ENCODE data around the gene CLEC18B. TPM values are rescaled to one million over a fixed set of nuclear protein-coding genes. Genes with fewer than 3 reads are reported as not detected.
"Not testable (repeated sequence)": the region's sequence is repeated elsewhere in the genome, so short reads cannot be mapped to it uniquely, and the experiment has no call there.

Gene CLEC18B
- not detected for polyA plus RNA-seq (2012; ENCODE audit: insufficient read depth, insufficient read length)

DNA sequence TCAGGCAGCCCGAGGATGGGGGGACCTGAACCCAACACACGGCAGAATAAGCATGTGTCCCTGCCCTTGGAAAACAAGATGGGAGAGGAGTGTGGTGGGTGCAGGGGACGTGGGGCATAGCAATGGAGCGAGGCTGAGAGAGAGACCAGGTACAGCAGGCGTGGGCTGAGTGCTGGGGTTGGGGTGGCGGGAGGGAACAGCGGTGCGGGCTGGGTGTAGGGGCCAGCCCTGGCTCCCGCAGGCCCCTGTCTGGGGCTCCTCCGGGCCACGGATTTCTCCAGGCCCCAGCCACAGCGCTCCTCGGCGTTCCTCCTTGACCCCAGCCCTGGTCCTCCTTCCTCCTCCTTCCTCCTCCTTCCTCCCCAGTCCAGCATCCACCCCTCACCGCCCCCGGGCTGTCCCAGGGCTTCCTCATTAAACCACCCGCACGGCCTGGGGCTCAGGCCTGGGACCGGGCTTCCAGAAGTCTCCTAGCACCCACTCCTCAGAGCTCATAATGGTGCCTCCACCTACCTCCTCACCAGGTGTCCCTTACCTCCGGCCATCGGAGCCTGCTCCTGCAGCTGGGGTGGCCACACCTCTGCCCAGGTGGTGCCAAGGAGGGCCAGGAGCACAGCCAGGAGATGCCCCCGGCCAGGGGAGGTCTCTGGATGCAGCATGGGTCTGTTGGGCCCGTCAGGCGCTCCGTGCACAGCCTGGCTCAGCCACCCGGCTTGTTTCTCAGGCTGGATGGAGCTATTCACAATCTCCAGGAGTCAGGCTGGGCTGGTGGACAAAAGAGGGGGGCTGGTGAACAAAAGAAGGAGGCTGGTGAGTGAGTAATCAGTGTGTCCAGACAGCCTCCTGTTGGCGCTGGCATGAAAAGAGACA lies at the start of gene CLEC18B:
Gene CLEC18B, minus strand, starts transcription at position 867 of the 870 bp plus-strand sequence. Its CDS starts 208 bp downstream, at position 659.
- not testable (repeated sequence) for DNase-seq (ENCODE audit: low read depth, low spot score); H3K4me3 ChIP-seq (ENCODE audit: low read length)

DNA sequence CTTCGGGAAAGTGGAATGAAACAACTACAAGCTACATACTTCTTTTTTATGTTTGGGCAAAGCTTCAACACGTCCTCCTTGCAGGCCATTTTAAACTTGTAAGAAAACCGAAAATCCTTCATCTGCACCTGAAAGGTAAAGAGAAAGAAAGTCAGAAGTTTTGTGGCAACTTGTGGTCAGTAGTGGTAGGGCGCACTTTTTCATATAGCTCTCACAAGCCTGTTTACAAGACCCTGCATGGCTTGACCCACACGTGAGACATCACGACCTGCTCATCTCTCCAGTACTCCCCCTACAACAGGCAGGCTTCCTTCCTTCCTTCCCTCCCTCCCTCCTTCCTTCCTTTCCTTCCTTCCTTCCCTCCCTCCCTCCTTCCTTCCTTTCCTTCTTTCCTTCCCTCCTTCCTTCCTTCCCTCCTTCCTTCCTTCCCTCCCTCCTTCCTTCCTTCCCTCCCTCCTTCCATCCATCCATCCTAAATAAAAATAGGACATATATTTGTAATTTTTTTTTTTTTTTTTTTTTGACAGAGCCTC lies 48.7 kb upstream of the CLEC18B start:
- no peak overlapping the region for H3K4me3 ChIP-seq (ENCODE audit: low read length)
- DNase-seq (ENCODE audit: low read depth, low spot score) = no peak

DNA sequence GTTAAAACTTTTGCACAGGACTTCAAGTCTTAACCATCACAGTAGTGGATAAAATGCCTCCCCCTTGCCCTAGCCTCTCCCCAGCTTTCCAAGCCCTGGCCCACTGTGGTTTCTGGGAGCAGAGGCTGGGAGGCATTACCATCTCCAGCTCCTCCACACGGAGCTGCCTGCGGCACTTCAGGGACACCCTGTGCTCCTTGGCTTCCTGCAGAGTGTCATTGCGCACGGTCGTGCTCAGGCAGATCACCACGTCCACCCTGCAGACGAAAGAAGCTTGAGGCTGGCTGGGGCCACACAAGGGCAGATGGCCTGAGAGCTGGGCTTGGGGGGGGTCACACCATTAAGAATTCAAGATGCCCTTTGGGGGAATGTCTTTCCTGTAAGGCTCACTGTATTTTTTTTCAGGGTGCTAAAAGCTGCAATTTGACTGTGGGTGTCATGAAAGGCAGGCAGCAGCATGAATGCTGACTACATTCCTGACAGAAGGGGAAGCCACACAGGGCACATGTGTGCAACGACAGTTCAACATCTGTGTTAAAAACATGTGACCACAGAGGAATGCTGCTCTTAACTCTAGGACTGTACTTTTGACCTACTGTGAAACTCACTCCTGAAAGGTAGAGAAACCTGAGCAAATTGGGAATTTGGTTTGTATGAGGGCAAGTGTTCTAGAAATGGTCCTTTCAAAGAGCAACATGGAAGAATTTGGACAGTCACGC lies 47.7 kb upstream of the CLEC18B start:
- no peak for DNase-seq (ENCODE audit: low read depth, low spot score)

DNA sequence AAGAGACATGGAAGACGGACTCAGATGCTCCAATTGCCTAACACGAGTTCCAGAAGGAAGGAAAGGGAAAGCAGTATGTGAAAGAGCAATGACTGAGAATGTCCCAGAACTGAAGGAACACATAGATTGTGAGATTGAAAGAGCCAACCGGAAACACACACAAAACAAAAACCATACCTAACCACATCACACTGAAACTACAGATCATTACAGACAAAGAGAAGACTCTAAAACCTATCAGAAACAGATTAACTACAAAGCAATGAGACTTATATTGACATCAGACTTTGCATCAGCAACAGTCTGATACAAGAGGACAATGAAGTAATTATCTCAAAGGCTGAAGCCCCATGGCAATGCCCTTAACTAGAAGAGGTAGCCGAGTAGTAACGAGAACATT lies 45.6 kb upstream of the CLEC18B start:
- DNase-seq (ENCODE audit: low read depth, low spot score) = peak; percentile 60
- H3K4me3 ChIP-seq (ENCODE audit: low read length) = no peak overlapping the region

More for the DNA sequence above, 47.7 kb upstream of the CLEC18B start:
- H3K4me3 ChIP-seq (ENCODE audit: low read length) = no peak overlapping the region

DNA sequence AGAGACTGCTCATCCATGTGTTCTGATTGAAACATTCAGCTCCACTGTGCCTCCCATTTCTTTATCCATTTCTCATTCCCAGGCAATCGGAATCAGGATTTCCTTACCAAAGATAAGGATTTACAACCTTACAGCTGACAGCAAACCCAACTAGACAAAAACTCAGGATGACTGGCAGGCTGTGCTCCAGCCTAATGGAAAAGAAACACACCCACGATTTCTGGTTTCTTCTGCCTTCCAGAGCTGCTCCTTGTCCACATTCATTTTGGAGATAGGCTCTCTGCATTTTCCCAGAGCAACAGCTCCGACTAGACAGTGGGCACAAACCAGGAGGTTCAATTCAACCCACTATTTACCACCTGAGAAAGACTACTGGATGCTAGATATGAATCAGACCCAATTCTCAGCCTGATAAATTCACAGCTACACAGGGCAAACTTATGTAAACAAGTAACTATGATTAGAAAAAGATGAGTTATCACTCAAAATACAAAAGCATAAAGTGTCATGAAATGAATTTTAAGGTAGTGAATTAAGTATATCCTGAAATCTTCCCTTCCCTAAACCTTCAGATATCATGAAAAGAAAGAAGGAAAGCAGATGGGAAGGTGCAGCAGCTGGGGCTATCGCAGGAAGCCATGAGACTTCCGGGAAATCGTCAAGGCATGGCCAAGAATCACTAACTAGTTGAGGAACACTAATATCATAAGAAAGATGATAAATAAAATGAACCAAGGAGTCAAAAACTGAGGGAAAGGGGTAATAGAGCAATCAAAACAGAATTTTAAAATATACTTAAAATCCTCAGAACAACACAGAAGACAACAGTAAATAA lies 44.8 kb upstream of the CLEC18B start:
- H3K4me3 ChIP-seq (ENCODE audit: low read length) = no peak overlapping the region
- DNase-seq (ENCODE audit: low read depth, low spot score) = no peak

DNA sequence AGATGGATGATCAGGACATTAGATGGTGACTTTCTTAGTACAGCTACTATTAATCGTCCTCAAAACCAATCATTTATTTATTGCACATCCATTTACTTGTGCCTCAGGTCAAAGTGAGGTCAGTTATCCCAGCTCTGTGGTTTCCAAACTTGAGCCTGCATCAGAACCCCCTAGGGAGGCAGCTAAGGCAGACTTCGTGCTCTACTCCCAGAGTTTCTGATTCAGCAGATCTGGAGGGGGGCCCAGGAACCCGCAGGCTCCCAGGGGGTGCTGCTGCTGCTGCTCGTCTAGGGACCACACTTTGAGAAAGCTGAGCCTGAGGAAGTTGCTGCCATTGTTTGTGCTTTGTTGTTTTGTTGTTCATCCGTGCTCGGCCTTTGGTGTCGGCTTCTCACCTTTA lies 44.0 kb upstream of the CLEC18B start:
- DNase-seq (ENCODE audit: low read depth, low spot score) = no peak
- H3K4me3 ChIP-seq (ENCODE audit: low read length) = no peak overlapping the region

DNA sequence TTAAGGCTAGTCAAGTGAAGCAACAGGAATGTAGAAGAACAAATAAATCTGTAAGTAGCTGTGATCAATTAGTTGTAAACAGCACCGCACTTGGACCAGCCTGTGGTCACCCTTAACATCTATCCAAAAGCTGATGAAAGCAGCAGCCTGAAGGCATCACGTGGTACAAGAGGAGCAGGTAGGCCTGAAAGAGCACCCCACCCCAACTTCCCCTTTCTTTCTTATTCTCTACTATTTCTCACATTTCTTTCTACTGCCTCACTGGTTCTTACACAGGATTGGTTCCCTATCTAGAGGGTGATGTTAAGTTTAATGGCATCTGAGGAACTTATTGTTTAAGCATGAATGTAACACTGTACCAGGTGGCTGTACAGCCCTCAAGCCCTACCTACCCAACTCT lies 42.6 kb upstream of the CLEC18B start:
- H3K4me3 ChIP-seq (ENCODE audit: low read length) = no peak overlapping the region
- DNase-seq (ENCODE audit: low read depth, low spot score) = no peak

DNA sequence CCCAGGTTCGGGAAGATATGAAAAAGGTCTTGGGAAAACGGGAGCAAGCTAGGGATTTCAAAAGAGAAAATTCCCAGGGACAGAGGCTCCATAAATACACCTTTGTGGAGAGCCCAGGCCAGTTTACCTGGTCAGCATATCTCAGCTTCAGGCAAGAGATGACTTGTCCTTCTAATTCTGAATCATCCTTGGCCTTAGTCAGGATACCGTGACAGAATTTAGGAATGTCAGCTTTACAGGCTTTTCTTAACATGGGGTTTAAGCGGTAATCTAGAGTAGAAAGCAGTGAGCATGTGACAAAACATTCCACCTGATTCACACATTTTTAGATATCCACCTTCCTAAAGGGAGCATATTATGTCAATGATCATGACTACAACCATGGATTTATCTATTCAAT lies 41.1 kb upstream of the CLEC18B start:
- no peak overlapping the region for H3K4me3 ChIP-seq (ENCODE audit: low read length)
- DNase-seq (ENCODE audit: low read depth, low spot score) = no peak

DNA sequence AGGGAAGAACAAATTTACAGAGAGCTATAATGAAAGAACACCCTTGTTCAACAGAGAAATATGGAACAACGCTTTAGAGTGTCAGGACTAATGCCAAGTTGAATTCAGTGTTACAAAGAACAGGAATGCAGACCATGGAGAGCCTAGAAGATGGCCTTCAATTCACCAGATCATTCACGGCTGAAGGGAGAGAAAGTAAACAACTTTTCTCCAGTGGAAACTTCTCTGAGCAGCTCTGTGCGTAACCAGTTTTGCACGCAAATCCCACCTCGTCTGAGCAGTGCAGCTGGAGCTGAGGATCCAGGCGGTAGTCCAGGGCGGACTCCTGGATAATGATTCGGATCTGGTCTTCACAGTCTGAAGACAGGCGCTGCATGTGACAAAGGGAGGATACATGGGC lies 40.5 kb upstream of the CLEC18B start:
- no peak for DNase-seq (ENCODE audit: low read depth, low spot score)
- no peak overlapping the region for H3K4me3 ChIP-seq (ENCODE audit: low read length)

DNA sequence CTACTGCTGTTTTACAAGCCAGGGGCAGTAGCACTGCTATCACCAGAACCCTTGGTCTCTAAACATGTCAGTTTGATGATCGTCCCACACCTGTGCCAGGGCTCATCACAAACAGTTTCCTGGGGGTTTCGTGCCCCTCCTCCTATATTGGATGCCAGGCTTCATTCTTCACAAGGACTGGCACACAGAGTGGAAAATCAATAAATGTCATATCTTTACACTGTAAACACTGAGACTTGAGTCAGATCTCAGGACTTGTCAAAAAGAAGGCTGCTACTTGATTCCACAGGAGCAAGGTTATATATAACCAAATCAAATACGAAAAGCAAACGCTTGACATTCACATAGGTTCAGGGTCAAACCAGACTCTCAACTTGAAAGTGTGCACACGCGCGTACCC lies 39.3 kb upstream of the CLEC18B start:
- H3K4me3 ChIP-seq (ENCODE audit: low read length) = no peak overlapping the region
- no peak for DNase-seq (ENCODE audit: low read depth, low spot score)

DNA sequence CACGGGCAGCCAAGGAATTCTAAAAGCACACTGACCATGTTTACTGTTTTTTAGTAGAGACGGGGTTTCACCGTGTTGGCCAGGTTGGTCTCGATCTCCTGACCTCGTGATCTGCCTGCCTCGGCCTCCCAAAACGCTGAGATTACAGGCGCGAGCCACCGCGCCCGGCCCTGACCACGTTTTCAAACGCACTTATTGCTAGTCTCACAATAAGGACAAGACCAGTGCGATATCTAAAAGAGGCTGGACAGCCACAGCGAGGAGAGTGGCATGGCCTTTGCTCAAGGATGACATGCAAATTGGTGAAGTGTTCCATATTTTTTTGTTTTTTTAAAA lies 35.0 kb upstream of the CLEC18B start:
- DNase-seq (ENCODE audit: low read depth, low spot score) = no peak
- H3K4me3 ChIP-seq (ENCODE audit: low read length) = no peak overlapping the region

DNA sequence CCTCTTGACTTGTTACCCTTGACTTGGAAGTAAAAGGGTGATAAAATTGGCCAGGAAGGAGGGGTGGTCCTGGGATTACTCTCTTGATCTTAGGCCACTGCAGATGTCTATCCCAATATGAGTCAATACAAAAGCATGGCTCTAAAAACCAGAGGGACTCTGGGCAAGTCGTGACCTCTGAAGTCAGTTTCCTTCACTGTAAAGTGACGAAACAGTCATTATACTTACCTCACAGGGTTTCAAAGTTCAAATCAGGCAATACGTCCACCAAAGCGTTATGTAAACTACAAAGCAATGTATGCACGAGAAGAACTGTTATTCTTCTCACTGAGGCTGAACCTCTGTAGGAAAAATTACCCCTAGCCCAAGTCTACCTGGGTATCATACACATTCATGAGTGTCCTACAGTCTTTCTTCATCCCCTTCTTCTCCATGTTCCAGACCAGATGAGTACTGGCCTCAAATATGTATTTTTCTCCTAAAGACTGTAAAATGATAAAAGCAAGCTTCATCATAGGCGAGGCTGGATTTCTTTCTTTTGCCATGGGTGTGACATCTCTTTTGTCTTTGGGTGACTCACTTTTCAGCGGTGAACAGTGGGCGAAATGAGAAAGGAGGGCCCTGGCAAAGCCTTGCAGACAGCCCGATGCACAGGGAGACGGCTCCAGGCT lies 34.5 kb upstream of the CLEC18B start:
- DNase-seq (ENCODE audit: low read depth, low spot score) = no peak

DNA sequence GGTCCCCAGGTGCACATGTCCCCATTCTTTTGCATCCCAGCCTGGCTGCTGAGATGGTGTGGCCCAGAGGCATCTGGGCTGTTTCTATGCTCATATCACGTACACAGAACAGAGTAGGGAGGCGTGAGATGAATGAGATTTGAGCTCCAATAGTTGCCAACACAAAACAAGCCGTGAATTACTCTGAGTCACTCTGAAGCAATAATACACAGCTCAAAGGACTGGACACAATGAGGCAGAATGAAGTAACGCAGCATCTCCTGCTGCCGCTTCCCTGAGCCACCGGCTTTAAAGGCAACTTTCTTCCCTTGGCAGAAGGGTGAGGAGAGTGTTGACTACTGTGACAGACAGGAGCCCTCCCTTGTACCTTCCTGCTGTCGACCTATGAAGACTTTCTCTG lies 33.9 kb upstream of the CLEC18B start:
- H3K4me3 ChIP-seq (ENCODE audit: low read length) = no peak overlapping the region

More for the DNA sequence above, 34.5 kb upstream of the CLEC18B start:
- no peak overlapping the region for H3K4me3 ChIP-seq (ENCODE audit: low read length)

DNA sequence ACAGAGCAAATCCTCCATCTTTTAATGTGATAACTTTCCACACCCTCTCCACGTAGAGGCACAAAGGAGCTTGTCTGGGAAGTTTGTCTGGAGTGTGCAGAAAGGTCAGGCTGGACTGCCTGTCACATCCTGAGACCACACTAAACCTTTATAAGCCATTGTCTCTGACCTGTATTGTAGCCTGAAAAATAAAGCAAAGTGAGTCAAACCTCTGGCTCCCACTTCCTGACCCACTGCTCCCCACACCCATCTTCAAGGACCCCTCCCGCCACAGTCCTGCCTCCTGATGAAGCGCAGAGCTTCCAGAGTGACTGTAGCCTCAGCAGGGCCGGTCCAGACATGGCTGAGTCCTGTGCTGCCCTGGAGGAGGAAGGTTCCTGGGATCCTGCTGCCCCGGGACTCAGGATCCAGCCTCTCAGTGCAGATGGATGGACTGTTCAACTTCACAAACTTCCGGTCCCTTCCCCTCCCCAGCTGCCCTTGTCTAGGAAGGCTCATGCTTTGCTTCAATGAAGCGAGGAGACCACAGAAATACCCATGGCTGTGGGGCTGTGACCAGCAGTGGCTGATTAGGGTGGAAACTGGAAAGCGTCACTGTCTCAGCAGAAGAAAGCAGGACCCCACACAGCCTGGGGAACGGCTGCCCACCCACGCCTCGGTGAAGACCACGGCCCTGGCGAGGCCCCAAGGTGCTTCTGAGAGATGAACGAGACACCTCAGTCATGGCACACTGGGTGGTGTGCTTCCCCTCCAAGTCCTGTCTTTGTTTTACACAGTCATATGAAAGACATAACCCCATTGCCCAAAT lies 30.9 kb upstream of the CLEC18B start:
- no peak for DNase-seq (ENCODE audit: low read depth, low spot score)
- no peak overlapping the region for H3K4me3 ChIP-seq (ENCODE audit: low read length)

More for the DNA sequence above, 33.9 kb upstream of the CLEC18B start:
- no peak for DNase-seq (ENCODE audit: low read depth, low spot score)

DNA sequence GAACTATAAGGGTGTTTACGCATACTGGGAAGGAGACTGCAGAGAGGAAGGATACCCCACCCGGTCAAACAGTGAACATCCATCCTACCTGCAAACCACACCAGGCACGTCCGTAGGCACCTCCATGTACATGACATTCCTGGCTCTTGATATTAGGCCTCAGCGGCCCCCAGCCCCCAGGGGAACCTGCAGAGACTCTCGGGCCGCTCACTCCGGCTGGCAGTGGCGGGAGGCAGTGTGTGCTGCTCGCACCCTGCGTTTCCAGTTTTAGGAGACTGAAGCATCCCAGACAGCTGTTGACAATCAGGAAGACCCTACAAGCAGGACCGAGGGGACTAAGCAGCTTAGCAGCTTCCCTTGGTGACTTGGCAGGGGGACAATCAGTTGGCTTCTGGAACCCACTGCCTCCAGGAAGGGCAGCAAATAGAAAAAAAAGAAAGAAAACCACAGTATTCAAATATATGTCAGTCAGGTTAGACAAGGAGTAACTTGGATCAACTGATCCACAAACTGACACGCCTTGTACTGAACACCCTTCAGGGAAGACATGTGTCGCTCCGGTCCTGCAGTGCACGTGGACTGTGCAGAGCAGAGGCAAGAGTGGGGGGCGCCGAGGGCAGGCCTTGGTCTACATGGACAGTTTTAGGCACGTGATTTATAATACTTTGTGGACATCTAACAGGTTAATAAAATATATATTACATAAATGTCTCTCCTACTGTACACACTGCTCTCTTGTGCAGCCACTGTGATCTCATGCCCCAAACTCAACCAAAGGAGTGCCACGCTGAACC lies 29.9 kb upstream of the CLEC18B start:
- H3K4me3 ChIP-seq (ENCODE audit: low read length) = no peak overlapping the region
- no peak for DNase-seq (ENCODE audit: low read depth, low spot score)

DNA sequence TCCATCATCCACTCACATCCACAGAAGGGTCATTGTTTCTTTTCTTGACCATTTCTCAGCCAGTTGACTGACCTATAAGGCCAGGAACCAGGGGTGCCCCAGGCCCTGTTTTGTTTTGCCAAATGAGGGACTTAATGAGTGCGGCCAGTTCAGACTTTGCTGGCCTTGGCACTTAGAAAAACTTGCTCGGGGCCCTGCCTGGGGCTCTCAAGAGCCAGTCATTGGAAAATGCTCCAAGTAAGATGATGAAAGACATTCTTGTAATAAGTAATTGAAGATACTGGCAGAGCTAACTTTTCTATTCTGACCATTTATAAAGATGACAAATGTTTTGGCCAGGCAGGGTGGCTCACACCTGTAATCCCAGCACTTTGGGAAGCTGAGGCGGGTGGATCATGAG lies 29.0 kb upstream of the CLEC18B start:
- DNase-seq (ENCODE audit: low read depth, low spot score) = no peak
- H3K4me3 ChIP-seq (ENCODE audit: low read length) = no peak overlapping the region

DNA sequence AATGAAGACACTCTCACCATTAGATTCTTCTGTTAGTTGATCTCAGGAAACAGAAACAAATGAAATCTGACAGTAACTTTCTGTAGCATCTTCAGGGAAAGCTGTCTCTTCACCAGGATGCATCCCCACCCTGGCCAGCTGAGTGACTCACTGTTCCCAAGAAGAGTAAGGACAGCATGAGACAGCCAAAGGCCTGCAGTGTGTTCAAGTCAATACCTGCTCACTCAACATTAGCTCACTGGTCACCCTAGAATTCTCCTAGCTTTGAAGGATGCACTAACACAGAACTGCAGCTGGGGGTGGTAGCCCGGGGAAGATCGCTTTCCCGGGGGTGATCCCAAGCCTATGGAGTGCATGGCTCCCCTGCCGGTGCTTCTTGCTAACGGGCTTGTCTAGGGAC lies 28.2 kb upstream of the CLEC18B start:
- H3K4me3 ChIP-seq (ENCODE audit: low read length) = no peak overlapping the region
- DNase-seq (ENCODE audit: low read depth, low spot score) = no peak
